ENCODE results near the gene HECW1.

Gene HECW1

DNA sequence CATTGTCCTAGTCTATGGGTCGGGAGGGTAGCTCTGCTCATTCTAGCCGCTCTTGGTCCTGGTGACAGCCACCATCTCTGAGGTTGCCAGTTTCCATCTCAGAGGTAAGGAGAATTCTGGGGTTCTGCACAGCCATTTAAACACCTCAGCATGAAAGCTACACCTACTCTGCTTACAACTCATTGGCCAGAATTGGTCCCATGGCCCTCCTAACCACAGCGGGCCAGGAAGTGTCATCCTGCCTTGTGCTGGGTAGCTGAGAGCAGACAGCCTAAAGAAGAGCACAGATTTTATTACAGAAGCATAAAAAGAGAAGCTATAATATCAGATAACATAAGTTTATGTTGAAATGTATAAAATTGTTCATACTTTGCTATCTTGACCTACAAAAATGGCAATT lies 152.7 kb downstream of the HECW1 start:
- no peak for ATAC-seq
- TF ChIP-seq ZNF565 (CRISPR knock-in tag; conservative IDR thresholded peaks at IDR 0.05; ENCODE audit: low read depth) (no peak), ZNF8 (CRISPR knock-in tag; IDR thresholded peaks at IDR 0.05) (no peak), OSR1 (CRISPR knock-in tag; IDR thresholded peaks at IDR 0.05) (no peak), ZNF70 (CRISPR knock-in tag; IDR thresholded peaks at IDR 0.05) (no peak), ESRRG (CRISPR knock-in tag; IDR thresholded peaks at IDR 0.05) (no peak), RARB (CRISPR knock-in tag; IDR thresholded peaks at IDR 0.05) (no peak), SNAI2 (CRISPR knock-in tag; IDR thresholded peaks at IDR 0.05) (no peak), ZFP30 (CRISPR knock-in tag; IDR thresholded peaks at IDR 0.05) (no peak), GLIS3 (CRISPR knock-in tag; IDR thresholded peaks at IDR 0.05) (no peak), ARNTL (CRISPR knock-in tag; IDR thresholded peaks at IDR 0.05; ENCODE audit: borderline replicate concordance, low read depth) (no peak), ZC3H10 (CRISPR knock-in tag; IDR thresholded peaks at IDR 0.05) (no peak), ISL1 (CRISPR knock-in tag; IDR thresholded peaks at IDR 0.05) (no peak), TOX (CRISPR knock-in tag; IDR thresholded peaks at IDR 0.05; ENCODE audit: borderline replicate concordance) (no peak), ZFP3 (CRISPR knock-in tag; IDR thresholded peaks at IDR 0.05) (no peak), CSDC2 (CRISPR knock-in tag; IDR thresholded peaks at IDR 0.05) (no peak)
- TF ChIP-seq, protein P1, sequence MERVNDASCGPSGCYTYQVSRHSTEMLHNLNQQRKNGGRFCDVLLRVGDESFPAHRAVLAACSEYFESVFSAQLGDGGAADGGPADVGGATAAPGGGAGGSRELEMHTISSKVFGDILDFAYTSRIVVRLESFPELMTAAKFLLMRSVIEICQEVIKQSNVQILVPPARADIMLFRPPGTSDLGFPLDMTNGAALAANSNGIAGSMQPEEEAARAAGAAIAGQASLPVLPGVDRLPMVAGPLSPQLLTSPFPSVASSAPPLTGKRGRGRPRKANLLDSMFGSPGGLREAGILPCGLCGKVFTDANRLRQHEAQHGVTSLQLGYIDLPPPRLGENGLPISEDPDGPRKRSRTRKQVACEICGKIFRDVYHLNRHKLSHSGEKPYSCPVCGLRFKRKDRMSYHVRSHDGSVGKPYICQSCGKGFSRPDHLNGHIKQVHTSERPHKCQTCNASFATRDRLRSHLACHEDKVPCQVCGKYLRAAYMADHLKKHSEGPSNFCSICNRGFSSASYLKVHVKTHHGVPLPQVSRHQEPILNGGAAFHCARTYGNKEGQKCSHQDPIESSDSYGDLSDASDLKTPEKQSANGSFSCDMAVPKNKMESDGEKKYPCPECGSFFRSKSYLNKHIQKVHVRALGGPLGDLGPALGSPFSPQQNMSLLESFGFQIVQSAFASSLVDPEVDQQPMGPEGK (CRISPR knock-in tag; IDR thresholded peaks at IDR 0.05; ENCODE audit: borderline replicate concordance) = no peak
- TF ChIP-seq, protein P2, sequence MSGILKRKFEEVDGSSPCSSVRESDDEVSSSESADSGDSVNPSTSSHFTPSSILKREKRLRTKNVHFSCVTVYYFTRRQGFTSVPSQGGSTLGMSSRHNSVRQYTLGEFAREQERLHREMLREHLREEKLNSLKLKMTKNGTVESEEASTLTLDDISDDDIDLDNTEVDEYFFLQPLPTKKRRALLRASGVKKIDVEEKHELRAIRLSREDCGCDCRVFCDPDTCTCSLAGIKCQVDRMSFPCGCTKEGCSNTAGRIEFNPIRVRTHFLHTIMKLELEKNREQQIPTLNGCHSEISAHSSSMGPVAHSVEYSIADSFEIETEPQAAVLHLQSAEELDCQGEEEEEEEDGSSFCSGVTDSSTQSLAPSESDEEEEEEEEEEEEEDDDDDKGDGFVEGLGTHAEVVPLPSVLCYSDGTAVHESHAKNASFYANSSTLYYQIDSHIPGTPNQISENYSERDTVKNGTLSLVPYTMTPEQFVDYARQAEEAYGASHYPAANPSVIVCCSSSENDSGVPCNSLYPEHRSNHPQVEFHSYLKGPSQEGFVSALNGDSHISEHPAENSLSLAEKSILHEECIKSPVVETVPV (CRISPR knock-in tag; IDR thresholded peaks at IDR 0.05) = no peak
- TF ChIP-seq, protein P3, sequence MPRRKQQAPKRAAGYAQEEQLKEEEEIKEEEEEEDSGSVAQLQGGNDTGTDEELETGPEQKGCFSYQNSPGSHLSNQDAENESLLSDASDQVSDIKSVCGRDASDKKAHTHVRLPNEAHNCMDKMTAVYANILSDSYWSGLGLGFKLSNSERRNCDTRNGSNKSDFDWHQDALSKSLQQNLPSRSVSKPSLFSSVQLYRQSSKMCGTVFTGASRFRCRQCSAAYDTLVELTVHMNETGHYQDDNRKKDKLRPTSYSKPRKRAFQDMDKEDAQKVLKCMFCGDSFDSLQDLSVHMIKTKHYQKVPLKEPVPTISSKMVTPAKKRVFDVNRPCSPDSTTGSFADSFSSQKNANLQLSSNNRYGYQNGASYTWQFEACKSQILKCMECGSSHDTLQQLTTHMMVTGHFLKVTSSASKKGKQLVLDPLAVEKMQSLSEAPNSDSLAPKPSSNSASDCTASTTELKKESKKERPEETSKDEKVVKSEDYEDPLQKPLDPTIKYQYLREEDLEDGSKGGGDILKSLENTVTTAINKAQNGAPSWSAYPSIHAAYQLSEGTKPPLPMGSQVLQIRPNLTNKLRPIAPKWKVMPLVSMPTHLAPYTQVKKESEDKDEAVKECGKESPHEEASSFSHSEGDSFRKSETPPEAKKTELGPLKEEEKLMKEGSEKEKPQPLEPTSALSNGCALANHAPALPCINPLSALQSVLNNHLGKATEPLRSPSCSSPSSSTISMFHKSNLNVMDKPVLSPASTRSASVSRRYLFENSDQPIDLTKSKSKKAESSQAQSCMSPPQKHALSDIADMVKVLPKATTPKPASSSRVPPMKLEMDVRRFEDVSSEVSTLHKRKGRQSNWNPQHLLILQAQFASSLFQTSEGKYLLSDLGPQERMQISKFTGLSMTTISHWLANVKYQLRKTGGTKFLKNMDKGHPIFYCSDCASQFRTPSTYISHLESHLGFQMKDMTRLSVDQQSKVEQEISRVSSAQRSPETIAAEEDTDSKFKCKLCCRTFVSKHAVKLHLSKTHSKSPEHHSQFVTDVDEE (CRISPR knock-in tag; IDR thresholded peaks at IDR 0.05) = no peak
- TF ChIP-seq, protein P4, sequence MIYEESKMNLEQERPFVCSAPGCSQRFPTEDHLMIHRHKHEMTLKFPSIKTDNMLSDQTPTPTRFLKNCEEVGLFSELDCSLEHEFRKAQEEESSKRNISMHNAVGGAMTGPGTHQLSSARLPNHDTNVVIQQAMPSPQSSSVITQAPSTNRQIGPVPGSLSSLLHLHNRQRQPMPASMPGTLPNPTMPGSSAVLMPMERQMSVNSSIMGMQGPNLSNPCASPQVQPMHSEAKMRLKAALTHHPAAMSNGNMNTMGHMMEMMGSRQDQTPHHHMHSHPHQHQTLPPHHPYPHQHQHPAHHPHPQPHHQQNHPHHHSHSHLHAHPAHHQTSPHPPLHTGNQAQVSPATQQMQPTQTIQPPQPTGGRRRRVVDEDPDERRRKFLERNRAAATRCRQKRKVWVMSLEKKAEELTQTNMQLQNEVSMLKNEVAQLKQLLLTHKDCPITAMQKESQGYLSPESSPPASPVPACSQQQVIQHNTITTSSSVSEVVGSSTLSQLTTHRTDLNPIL (CRISPR knock-in tag; IDR thresholded peaks at IDR 0.05; ENCODE audit: low read depth) = no peak
- TF ChIP-seq, protein P5, sequence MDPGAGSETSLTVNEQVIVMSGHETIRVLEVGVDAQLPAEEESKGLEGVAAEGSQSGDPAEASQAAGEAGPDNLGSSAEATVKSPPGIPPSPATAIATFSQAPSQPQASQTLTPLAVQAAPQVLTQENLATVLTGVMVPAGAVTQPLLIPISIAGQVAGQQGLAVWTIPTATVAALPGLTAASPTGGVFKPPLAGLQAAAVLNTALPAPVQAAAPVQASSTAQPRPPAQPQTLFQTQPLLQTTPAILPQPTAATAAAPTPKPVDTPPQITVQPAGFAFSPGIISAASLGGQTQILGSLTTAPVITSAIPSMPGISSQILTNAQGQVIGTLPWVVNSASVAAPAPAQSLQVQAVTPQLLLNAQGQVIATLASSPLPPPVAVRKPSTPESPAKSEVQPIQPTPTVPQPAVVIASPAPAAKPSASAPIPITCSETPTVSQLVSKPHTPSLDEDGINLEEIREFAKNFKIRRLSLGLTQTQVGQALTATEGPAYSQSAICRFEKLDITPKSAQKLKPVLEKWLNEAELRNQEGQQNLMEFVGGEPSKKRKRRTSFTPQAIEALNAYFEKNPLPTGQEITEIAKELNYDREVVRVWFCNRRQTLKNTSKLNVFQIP (CRISPR knock-in tag; IDR thresholded peaks at IDR 0.05; ENCODE audit: borderline replicate concordance, low read depth) = no peak

DNA sequence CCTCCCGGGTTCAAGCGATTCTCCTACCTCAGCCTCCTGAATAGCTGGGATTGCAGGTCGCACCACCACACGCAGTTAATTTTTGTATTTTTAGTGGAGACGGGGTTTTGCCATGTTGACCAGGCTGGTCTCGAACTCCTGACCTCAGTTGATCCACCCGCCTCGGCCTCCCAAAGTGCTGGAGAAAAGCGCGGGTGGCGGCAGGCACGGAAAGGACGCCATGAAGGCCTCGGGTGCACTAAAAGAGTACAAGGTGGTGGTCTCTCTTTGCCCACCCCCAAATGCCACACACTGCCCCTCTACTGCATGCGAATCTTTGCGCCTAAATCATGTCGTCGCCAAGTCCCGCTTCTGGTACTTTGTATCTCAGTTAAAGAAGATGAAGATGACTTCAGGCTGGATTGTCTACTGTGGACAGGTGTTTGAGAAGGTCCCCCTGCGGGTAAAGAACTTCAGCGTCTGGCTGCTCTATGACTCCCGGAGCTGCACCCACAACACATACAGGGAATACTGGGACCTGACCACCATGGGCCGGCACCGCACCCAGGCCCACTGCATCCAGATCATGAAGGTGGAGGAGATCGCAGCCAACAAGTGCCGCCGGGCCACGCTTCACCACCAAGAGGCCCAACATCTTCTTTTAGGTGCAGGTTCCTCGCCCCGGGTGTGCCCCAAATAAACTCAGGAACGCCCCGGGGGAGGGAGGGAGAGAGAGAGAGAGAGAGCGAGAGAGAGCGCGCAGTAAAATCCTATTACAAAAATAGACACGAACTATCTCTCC lies 161.7 kb downstream of the HECW1 start:
- no peak for ATAC-seq
- TF ChIP-seq, protein P2 (CRISPR knock-in tag; IDR thresholded peaks at IDR 0.05) = no peak
- TF ChIP-seq BACH2 (CRISPR knock-in tag; IDR thresholded peaks at IDR 0.05; ENCODE audit: borderline replicate concordance) (no peak), ISL1 (CRISPR knock-in tag; IDR thresholded peaks at IDR 0.05) (no peak), SNAI2 (CRISPR knock-in tag; IDR thresholded peaks at IDR 0.05) (no peak), GLIS3 (CRISPR knock-in tag; IDR thresholded peaks at IDR 0.05) (no peak), TOX (CRISPR knock-in tag; IDR thresholded peaks at IDR 0.05; ENCODE audit: borderline replicate concordance) (no peak), ESRRG (CRISPR knock-in tag; IDR thresholded peaks at IDR 0.05) (no peak), ZNF565 (CRISPR knock-in tag; conservative IDR thresholded peaks at IDR 0.05; ENCODE audit: low read depth) (no peak), ZNF70 (CRISPR knock-in tag; IDR thresholded peaks at IDR 0.05) (no peak), PPARA (CRISPR knock-in tag; IDR thresholded peaks at IDR 0.05; ENCODE audit: borderline replicate concordance) (no peak)
- TF ChIP-seq, protein P4 (CRISPR knock-in tag; IDR thresholded peaks at IDR 0.05; ENCODE audit: low read depth) = no peak
- TF ChIP-seq, protein P1 (CRISPR knock-in tag; IDR thresholded peaks at IDR 0.05; ENCODE audit: borderline replicate concordance) = no peak
- TF ChIP-seq, protein P5 (CRISPR knock-in tag; IDR thresholded peaks at IDR 0.05; ENCODE audit: borderline replicate concordance, low read depth) = no peak

All from SK-N-SH treated with all-trans-retinoic acid at 6 μM for 48 hours (cell line).